K562 (cell line): ENCODE measurements around the gene TRPM4.

ENCODE experiments used
- CREM ChIP-seq: IDR thresholded peaks from 2 replicates; pipeline ENCODE4 v1.6.1; 2014; ENCODE audit warnings: antibody characterized with exemption, low read depth
- ELF2 ChIP-seq: fragments of 250-450 bp; sonication (Bioruptor Pico); IDR thresholded peaks from 2 replicates; pipeline ENCODE4 v1.5.0; 2021; ENCODE audit warnings: mild to moderate bottlenecking
- ETS2 ChIP-seq: IDR thresholded peaks from 2 replicates; pipeline ENCODE4 v1.6.1; 2016; ENCODE audit warnings: borderline replicate concordance, missing genetic modification characterization, mild to moderate bottlenecking, moderate library complexity, missing compliant biosample characterization; ENCODE audit not compliant: poor library complexity, severe bottlenecking
- MYBL2 ChIP-seq, 2 experiments: fragments of 450-650 bp in 1 of 2; sonication (generic) in 1 of 2; formaldehyde crosslinking in 1 of 2; IDR thresholded peaks; 2 replicates each; pipeline versions ENCODE4 v1.6.1 to v1.8.1; 2017 to 2022; ENCODE audit warnings: borderline replicate concordance in 1 of 2, inconsistent platforms in 1 of 2, low read depth in 1 of 2, mild to moderate bottlenecking in 1 of 2, missing genetic modification reagents in 1 of 2, moderate library complexity in 1 of 2
- NR2C2 ChIP-seq, 2 experiments: fragments of 200-800 bp in 1 of 2; sonication (Bioruptor generic) in 1 of 2; sonication (generic) in 1 of 2; formaldehyde crosslinking in 1 of 2; IDR thresholded peaks; 2 replicates each; pipeline versions ENCODE4 v1.6.1 to v1.8.0; 2016 to 2022; ENCODE audit warnings: mild to moderate bottlenecking in 1 of 2, missing compliant biosample characterization in 1 of 2, missing genetic modification characterization in 1 of 2, missing genetic modification reagents in 1 of 2
- POLR2A ChIP-seq: fragments of 450-650 bp; conservative IDR thresholded peaks from 2 replicates; pipeline ENCODE4 v1.6.1; 2016
- ZNF75A ChIP-seq: fragments of 450-650 bp; formaldehyde crosslinking; IDR thresholded peaks from 2 replicates; pipeline ENCODE4 v1.4.0; 2020; ENCODE audit warnings: mild to moderate bottlenecking
- TF ChIP-seq, protein P1 (sequence below), 3 experiments: IDR thresholded peaks in 2 of 3; conservative IDR thresholded peaks in 1 of 3; 2 replicates each; pipeline ENCODE4 v1.5.1; 2011 to 2012; ENCODE audit warnings: low read length in 3 of 3, mild to moderate bottlenecking in 3 of 3, control low read depth in 2 of 3, improper control_type of control experiment in 1 of 3, inconsistent platforms in 1 of 3, low read depth in 1 of 3, mixed read lengths in 1 of 3, moderate library complexity in 1 of 3; ENCODE audit not compliant: insufficient read depth in 2 of 3
- TF ChIP-seq, protein P2 (sequence below): fragments of 450-650 bp; IDR thresholded peaks from 2 replicates; pipeline ENCODE4 v1.6.1; 2016; ENCODE audit warnings: borderline replicate concordance
- TF ChIP-seq, protein P3 (sequence below): sonication (generic); formaldehyde crosslinking; IDR thresholded peaks from 2 replicates; pipeline ENCODE4 v1.8.0; 2022; ENCODE audit warnings: mild to moderate bottlenecking, low read depth, missing genetic modification reagents
- TF ChIP-seq, protein P4 (sequence below): sonication (generic); formaldehyde crosslinking; IDR thresholded peaks from 2 replicates; pipeline ENCODE4 v1.5.0; 2020; ENCODE audit warnings: missing genetic modification reagents
- TF ChIP-seq, protein P5 (sequence below): sonication (generic); formaldehyde crosslinking; IDR thresholded peaks from 2 replicates; pipeline ENCODE4 v1.8.1; 2023; ENCODE audit warnings: missing genetic modification reagents, mild to moderate bottlenecking, borderline replicate concordance

DNA sequence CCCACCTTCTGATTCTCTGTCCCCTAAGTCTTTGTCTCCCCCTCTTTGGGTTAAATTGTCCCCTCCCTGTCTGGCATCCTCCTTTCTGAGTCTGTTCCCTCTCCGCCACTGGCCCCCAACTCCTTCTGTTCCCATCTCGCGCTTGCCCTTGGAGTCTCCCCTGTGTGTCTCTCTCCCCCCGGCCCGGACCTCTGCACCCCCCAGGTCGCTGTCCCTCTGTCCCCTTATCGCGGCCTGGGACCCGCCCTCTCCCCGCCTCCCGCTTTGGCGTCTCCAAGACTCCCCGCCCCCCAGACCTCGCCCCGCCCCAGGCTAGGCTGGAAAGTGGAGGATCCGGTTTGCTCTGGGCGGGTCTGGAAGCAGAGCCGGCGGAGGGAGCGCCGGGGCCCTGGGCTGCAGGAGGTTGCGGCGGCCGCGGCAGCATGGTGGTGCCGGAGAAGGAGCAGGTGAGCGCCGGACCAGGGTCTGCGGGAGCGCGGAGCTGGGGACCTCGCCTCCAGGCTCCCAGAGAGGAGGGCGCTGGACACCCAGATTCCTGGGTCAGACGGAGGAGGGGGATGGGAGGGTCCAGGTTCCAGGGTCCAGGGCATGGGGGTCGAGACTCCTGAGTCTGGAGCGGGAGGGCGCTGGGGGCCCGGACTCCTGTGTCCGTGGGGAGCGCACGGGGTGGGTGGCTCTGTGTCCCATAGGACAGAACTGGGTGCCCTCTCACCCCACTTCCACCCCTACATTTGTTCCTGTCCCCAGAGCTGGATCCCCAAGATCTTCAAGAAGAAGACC lies at the start of gene TRPM4:
- TF ChIP-seq ELF2 (CRISPR knock-in tag) (no peak), MYBL2 (IDR thresholded peaks at IDR 0.05; ENCODE audit: low read depth) (no peak), MYBL2 (CRISPR knock-in tag; IDR thresholded peaks at IDR 0.05; ENCODE audit: borderline replicate concordance) (no peak), NR2C2 (CRISPR knock-in tag; IDR thresholded peaks at IDR 0.05) (no peak), NR2C2 (tag; IDR thresholded peaks at IDR 0.05) (peak; percentile 68), ZNF75A (CRISPR knock-in tag) (no peak), CREM (peak; percentile 41; the same call in 1 of the 2 replicates), ETS2 (tag) (no peak), POLR2A (peak; percentile 96)
- TF ChIP-seq, protein P1, sequence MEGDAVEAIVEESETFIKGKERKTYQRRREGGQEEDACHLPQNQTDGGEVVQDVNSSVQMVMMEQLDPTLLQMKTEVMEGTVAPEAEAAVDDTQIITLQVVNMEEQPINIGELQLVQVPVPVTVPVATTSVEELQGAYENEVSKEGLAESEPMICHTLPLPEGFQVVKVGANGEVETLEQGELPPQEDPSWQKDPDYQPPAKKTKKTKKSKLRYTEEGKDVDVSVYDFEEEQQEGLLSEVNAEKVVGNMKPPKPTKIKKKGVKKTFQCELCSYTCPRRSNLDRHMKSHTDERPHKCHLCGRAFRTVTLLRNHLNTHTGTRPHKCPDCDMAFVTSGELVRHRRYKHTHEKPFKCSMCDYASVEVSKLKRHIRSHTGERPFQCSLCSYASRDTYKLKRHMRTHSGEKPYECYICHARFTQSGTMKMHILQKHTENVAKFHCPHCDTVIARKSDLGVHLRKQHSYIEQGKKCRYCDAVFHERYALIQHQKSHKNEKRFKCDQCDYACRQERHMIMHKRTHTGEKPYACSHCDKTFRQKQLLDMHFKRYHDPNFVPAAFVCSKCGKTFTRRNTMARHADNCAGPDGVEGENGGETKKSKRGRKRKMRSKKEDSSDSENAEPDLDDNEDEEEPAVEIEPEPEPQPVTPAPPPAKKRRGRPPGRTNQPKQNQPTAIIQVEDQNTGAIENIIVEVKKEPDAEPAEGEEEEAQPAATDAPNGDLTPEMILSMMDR (IDR thresholded peaks at IDR 0.05 in 2 of 3, conservative IDR thresholded peaks at IDR 0.05 in 1 of 3; ENCODE audit: insufficient read depth in 2 of 3, low read depth in 1 of 3, low read length in 3 of 3) = no peak
- TF ChIP-seq, protein P2, sequence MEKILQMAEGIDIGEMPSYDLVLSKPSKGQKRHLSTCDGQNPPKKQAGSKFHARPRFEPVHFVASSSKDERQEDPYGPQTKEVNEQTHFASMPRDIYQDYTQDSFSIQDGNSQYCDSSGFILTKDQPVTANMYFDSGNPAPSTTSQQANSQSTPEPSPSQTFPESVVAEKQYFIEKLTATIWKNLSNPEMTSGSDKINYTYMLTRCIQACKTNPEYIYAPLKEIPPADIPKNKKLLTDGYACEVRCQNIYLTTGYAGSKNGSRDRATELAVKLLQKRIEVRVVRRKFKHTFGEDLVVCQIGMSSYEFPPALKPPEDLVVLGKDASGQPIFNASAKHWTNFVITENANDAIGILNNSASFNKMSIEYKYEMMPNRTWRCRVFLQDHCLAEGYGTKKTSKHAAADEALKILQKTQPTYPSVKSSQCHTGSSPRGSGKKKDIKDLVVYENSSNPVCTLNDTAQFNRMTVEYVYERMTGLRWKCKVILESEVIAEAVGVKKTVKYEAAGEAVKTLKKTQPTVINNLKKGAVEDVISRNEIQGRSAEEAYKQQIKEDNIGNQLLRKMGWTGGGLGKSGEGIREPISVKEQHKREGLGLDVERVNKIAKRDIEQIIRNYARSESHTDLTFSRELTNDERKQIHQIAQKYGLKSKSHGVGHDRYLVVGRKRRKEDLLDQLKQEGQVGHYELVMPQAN = peak; percentile 49; the same call in 1 of the 2 replicates
- TF ChIP-seq, protein P3, sequence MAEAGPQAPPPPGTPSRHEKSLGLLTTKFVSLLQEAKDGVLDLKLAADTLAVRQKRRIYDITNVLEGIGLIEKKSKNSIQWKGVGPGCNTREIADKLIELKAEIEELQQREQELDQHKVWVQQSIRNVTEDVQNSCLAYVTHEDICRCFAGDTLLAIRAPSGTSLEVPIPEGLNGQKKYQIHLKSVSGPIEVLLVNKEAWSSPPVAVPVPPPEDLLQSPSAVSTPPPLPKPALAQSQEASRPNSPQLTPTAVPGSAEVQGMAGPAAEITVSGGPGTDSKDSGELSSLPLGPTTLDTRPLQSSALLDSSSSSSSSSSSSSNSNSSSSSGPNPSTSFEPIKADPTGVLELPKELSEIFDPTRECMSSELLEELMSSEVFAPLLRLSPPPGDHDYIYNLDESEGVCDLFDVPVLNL (CRISPR knock-in tag) = no peak
- TF ChIP-seq, protein P4, sequence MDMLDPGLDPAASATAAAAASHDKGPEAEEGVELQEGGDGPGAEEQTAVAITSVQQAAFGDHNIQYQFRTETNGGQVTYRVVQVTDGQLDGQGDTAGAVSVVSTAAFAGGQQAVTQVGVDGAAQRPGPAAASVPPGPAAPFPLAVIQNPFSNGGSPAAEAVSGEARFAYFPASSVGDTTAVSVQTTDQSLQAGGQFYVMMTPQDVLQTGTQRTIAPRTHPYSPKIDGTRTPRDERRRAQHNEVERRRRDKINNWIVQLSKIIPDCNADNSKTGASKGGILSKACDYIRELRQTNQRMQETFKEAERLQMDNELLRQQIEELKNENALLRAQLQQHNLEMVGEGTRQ (CRISPR knock-in tag) = no peak
- TF ChIP-seq, protein P5, sequence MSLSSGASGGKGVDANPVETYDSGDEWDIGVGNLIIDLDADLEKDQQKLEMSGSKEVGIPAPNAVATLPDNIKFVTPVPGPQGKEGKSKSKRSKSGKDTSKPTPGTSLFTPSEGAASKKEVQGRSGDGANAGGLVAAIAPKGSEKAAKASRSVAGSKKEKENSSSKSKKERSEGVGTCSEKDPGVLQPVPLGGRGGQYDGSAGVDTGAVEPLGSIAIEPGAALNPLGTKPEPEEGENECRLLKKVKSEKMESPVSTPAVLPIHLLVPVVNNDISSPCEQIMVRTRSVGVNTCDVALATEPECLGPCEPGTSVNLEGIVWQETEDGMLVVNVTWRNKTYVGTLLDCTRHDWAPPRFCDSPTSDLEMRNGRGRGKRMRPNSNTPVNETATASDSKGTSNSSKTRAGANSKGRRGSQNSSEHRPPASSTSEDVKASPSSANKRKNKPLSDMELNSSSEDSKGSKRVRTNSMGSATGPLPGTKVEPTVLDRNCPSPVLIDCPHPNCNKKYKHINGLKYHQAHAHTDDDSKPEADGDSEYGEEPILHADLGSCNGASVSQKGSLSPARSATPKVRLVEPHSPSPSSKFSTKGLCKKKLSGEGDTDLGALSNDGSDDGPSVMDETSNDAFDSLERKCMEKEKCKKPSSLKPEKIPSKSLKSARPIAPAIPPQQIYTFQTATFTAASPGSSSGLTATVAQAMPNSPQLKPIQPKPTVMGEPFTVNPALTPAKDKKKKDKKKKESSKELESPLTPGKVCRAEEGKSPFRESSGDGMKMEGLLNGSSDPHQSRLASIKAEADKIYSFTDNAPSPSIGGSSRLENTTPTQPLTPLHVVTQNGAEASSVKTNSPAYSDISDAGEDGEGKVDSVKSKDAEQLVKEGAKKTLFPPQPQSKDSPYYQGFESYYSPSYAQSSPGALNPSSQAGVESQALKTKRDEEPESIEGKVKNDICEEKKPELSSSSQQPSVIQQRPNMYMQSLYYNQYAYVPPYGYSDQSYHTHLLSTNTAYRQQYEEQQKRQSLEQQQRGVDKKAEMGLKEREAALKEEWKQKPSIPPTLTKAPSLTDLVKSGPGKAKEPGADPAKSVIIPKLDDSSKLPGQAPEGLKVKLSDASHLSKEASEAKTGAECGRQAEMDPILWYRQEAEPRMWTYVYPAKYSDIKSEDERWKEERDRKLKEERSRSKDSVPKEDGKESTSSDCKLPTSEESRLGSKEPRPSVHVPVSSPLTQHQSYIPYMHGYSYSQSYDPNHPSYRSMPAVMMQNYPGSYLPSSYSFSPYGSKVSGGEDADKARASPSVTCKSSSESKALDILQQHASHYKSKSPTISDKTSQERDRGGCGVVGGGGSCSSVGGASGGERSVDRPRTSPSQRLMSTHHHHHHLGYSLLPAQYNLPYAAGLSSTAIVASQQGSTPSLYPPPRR (CRISPR knock-in tag) = no peak
